Non-pigmented ciliary epithelial cell (primary cell): Measurements from ENCODE around the gene ZNF530.

Experiments used
- DNase-seq: peaks from one replicate; pipeline ENCODE4 v3.0.0-alpha.2; 2010; ENCODE audit warnings: low read depth

ZNF530 gene

GRCh38 chr19:57599761-57600383, at the start of gene ZNF530:
Gene ZNF530, plus strand, starts transcription at chr19:57599885. Its CDS starts 4,461 bp downstream, at chr19:57604346.
- peak; percentile 63 for DNase-seq

GRCh38 chr19:57552432-57552831, 47.3 kb upstream of the ZNF530 start:
- DNase-seq = no peak

- DNase-seq = no peak
These were observed 42.0 kb upstream of the ZNF530 start for GRCh38 chr19:57557659-57558058.

GRCh38 chr19:57558525-57558924, 41.2 kb upstream of the ZNF530 start:
- no peak for DNase-seq

- no peak for DNase-seq
These were observed 40.7 kb upstream of the ZNF530 start for GRCh38 chr19:57559008-57559403.

- DNase-seq = peak; percentile 53
These were observed 40.2 kb upstream of the ZNF530 start, which contains the start of gene ZNF550 for GRCh38 chr19:57559404-57560025. Gene ZNF550, minus strand, starts transcription at chr19:57559863. Its CDS starts 181 bp downstream, at chr19:57559682.

- DNase-seq = peak; percentile 28
These were observed 39.6 kb upstream of the ZNF530 start for GRCh38 chr19:57560049-57560491.

GRCh38 chr19:57563547-57563946, 36.1 kb upstream of the ZNF530 start:
- no peak for DNase-seq

GRCh38 chr19:57566396-57567265, 33.1 kb upstream of the ZNF530 start:
- no peak for DNase-seq

GRCh38 chr19:57570707-57571106, 29.0 kb upstream of the ZNF530 start:
- no peak for DNase-seq

GRCh38 chr19:57572415-57572947, 27.2 kb upstream of the ZNF530 start:
- DNase-seq = no peak

- no peak for DNase-seq
These were observed 23.0 kb upstream of the ZNF530 start for GRCh38 chr19:57576661-57577060.

GRCh38 chr19:57578487-57579205, 21.0 kb upstream of the ZNF530 start, which contains the start of gene ZNF416:
Gene ZNF416, minus strand, starts transcription at chr19:57578911. Its CDS starts 207 bp downstream, at chr19:57578704.
- DNase-seq = peak; percentile 96

GRCh38 chr19:57583104-57583520, 16.6 kb upstream of the ZNF530 start:
- DNase-seq = no peak

- DNase-seq = peak; percentile 63
These were observed 15.9 kb upstream of the ZNF530 start, which contains the start of gene ZIK1 for GRCh38 chr19:57583521-57584416. Gene ZIK1, plus strand, starts transcription at chr19:57584145. Its CDS starts 212 bp downstream, at chr19:57584357.

GRCh38 chr19:57587529-57587928, 12.2 kb upstream of the ZNF530 start:
- peak; percentile 56 for DNase-seq

GRCh38 chr19:57599377-57599760, 316 bp upstream of the ZNF530 start:
- DNase-seq = no peak

GRCh38 chr19:57606931-57607330, 7.2 kb downstream of the ZNF530 start:
- no peak for DNase-seq

- DNase-seq = no peak
These were observed 11.4 kb downstream of the ZNF530 start for GRCh38 chr19:57611113-57611512.

- DNase-seq = peak; percentile 60
These were observed 14.5 kb downstream of the ZNF530 start, which contains the start of gene ZNF134 for GRCh38 chr19:57613941-57614743. Gene ZNF134, plus strand, starts transcription at chr19:57614242. Its CDS starts 5,227 bp downstream, at chr19:57619469.
